Endothelial cell of hepatic sinusoid (primary cell): Measurements from ENCODE around the gene GTSE1.

Experiments
- in situ Hi-C: cut with HindIII; loops from 2 replicates; pipeline ENCODE4 v1.10.0; 2017; ENCODE audit warnings: low sequenced_read_pairs

GTSE1 gene

DNA sequence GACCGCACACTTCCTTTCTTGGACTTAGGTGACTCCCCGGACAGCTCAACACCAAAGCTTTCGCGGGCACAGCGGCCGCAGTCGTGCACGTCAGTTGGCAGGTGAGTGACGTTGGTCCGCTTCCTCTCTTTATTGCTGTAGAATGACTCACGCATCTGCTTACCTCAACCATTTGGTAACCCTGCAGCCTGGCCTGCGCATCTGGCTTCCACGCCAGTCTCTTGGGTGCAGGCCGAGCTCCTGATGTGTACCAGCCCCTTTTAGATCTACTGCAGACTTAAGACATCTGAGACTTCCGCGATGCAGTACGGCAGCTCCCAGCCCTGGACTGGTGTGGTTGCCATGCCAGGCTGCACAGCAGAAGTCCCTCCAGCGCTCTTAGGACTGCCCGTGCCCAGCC lies 26.5 kb downstream of the GTSE1 start:
- in situ Hi-C loops, result no loop called here

DNA sequence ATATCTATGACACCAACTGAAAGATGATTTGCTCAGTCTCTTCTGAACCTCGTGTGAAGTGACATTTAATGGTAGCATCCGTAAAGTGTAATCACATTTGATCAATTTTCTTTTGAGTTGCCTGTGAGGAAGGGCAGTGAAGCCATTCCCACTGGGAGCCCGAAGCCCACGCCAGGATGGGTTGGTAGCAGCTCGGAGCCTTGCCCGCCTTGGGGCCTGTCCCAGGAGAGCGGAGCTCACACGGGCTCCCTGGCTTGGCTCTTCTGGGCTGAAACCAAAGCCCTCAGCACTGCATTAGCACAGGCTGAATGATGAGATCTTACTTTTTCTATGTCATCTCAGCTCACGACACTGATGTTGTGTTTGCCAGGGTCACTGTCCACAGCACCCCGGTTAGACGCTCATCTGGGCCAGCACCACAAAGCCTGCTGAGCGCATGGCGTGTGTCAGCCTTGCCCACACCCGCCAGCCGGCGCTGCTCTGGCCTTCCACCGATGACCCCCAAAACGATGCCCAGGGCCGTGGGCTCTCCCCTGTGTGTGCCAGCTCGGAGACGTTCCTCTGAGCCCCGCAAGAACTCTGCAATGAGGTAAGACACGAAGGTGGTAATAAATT lies 29.5 kb downstream of the GTSE1 start:
- in situ Hi-C loops, result no loop called here

DNA sequence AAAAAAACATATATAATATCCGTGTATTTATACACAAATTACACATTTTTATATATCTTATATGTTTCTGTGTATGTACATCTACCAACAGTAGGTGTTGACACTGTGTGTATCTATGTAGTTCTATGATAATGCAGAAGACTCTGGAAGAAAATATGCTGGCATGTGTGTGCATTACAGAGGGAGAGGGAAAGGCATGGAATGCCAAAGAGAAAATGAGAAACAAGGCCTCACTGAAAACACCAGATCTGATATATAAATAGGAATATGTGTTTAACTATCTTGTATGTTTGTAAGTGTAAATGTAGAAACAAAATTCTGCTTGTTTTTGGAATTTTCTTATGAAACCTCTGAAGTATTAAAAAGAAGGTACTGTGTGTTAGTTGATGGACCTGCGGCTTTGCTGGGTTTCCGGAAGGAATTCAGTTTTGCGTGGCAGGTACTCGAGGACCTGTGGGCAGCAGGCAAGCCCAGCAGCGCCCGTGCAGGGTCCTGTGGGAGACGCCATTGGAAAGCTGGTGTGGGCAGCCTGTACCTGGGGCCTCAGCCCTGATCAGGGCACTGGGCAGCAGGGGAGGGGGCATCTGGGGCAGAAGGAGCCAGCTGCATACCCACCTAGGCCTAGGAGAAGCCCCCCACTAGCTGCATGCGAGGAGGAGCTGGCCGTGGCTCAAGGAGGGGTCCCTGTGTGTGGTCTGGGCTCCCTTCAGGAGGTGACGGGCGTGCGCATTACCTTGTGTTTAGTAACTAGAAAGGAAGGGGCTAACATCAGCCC lies 31.2 kb downstream of the GTSE1 start:
- in situ Hi-C loops, result no loop called here

DNA sequence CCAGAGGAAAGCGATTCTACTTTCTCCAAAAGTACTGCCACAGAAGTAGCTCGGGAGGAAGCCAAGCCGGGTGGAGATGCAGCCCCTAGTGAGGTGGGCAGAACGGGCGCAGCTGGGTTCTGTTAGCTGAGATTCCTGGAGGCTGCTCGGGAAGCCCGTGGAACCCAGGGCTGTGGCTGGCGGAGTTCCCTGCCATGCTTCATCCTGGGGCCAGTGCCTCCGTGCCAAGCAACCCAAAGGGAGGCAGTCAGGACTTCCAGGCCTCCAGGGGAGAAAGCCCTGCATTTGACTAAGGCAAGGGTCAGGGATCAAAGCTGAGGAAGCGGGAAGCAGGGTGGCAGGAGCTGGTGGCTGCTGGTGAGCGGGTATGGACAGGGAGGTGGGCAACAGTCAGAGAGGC lies 32.1 kb downstream of the GTSE1 start:
- in situ Hi-C loops, result no loop called here

DNA sequence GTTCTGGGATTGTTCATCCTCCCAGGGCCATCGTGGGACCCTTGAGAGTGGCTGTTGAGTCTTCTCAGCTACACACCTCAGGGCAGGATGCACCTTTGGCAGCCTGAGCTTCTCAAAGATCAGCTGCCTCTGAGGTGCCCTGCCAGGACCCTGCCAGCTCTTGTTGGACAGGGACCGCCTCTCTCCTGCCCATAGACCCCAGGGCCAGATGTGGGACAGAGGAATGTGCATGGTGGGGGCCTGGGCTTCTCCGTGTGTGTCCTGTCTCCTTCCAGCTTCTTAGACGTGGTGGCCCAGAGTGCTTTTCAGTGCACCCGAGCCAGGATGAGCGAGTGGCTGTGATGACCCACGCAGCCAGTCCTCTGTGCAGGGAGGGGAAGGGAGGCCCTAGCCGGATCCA lies 32.9 kb downstream of the GTSE1 start:
- in situ Hi-C loops, result loop anchor here (5.0 to 10.0 kb wide), 6 partner anchors 72 to 305 kb away; no protein-coding TSS in a partner anchor

DNA sequence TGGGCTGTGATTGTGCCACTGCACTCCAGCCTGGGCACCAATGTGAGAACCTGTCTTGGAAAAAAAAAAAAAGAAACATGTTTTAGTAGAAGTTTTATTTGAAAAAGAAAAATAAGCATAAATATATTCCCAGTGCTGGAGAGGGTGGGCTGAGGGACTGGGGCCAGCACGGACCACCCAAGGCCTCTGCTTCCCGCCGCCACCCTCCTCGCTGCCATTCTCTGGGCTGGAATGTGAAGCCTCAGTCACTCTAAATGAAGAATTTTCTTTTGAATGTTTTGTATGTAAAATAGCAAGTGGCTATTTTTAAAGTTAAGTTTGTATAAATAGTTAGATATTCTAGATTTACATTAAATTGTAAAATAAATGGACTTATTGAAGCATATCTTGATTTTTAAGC lies 33.8 kb downstream of the GTSE1 start:
- in situ Hi-C loops, result loop anchor here (5.0 to 10.0 kb wide), 6 partner anchors 73 to 306 kb away; no protein-coding TSS in a partner anchor

DNA sequence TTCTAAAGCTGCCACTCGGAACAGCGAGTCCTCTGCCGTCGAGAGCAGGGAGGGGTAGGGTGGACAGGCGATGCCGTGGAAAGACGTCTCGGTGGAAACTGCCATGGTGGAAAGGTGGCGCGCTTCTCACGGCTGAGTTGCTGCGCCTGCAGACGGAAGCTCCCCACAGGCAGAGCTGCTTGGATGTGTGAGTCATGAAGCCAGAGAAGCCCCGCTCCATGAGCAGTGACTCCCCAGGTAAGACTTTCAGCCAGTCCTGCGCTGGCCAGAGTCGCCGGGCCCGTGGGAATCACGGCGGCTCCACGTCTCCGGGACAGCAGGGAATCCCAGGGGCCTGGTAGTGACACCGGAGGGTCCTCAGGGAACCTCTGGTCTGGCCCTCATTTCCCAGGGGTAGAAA lies 34.8 kb downstream of the GTSE1 start:
- in situ Hi-C loops, result loop anchor here (5.0 to 10.0 kb wide), 6 partner anchors 74 to 307 kb away; no protein-coding TSS in a partner anchor

DNA sequence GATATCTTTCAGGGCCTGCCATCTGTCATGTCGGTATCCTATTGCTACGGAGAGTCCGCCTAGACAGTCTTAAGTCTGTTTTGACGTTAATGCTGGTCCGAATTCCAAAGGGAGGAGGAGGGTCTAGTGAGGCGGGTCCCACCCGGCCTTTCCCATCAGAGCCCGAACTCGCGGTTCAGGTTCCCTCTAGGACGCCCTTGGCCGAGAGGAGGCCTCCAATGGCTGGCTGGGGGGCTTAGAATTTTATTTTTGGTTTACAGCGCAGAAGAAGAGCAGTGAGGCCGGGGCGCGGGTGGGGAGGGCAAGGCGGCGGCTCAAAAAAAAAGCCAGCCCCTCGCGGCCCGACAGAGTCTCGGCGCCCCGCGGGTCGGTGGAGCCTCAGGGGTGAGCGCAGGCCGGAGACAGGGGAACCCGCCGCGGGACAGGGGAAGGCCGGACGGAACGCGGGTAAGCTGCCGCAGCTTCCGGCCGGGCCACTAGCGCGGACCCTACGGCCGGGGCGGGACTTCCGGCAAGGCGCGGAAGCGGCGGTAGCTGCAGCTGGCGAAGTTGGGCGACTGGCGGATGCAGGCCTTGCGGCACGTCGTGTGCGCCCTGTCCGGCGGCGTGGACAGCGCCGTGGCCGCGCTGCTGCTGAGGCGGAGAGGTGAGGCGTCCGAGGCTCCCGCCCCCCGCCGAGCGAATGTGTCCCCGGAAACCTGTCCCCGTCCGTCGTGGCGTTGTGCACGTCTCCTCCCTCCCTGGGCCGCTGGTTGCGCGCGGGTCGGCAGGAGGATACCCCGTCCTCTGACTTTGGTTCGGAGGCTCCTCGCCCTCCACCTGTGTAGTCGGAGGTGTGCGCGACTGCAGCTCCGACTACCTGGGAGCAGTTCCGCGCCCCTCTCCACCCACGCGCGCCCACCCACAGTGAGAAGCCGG lies 38.8 kb downstream of the GTSE1 start, which contains the start of gene TRMU:
TSS of gene TRMU (plus strand) at position 514 of the 918 bp plus-strand sequence. CDS start at position 565, 51 bp downstream.
- in situ Hi-C loops, result loop anchor here (10.0 kb wide), 4 partner anchors 109 to 311 kb away; no protein-coding TSS in a partner anchor

DNA sequence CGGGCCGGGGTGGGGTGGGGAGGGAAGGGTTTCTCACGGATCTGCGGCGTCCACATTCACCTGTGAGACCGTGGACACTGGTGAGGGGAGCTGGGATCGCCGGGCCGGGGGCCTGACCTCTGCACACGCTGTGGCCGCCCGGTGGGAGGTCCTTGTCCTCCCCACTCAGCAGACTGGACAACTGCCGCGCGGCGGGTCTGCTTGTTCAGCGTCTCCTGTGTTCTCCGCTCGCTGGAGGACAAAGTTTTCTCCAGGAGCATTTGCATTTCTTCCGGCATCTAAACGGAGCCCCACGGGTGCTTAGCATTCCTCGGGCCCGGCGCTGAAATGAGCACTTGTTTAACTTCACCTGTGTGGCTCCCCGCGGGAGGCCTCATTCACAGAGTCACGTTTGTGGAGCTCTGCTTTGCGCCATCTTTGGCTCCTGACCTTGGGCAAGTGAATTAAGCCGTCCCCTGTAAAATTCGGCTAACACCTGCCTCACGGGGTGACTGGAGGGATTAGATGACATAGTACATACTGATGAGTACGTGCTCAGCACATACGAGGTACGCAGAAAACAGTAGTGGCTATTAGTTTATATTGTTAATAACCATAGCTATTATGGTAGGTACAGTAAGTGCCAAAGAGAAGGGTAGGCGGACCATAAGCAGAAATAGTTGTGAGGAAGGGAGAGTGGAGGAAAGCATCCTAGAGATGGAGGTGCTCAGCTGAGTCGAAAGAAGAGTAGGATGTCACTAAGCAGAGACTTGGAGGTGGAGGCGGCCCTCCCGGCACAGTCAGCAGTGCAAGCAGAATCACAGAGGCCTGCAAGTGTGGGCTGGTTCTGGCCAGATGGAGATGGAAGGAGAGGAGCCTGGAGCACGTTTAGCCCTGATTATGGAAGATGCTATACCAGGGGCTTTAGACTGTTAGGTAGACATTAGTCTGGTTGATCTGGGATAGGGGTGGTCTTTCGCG lies 39.7 kb downstream of the GTSE1 start:
- in situ Hi-C loops, result loop anchor here (10.0 kb wide), 4 partner anchors 108 to 312 kb away; no protein-coding TSS in a partner anchor

DNA sequence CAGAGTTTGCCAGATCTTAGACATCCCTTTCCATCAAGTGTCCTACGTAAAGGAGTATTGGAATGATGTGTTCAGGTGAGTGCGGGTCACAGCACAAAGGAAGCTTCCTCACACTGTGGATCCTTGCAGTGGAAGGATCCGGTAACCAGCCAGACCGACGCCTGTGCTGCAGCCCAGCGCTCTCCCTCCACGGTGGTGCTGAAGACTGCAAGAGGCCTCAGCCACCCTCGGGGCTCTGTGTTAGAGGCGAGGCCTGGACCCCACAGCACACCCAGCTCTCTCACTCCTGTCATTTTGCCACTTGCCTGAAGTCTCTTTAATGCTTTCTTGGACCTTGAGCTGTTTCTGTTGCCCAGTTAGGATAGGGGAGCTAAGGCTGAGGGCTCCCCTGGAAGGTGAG lies 41.2 kb downstream of the GTSE1 start:
- in situ Hi-C loops, result loop anchor here (10.0 kb wide), 4 partner anchors 107 to 313 kb away; no protein-coding TSS in a partner anchor

DNA sequence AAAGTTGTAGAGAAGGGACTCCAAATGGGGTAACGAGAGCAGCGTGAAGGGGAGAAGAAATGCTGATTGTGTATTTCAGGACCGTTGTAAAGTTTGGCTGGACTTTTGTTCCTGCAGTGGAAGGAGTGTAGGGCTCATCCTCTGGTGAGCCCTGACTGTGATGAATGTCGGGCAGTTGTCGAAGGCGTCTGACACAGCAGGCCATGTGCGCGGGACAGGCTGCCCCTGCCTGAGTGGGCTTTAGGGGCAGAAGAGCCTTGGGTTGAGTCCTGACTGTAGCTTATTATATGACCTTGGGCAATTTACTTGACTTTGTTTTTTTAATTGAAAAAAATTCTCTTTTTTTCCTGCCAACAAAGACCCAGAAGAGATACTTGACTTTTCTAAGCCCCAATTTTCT lies 42.0 kb downstream of the GTSE1 start:
- in situ Hi-C loops, result loop anchor here (10.0 kb wide), 4 partner anchors 106 to 314 kb away; no protein-coding TSS in a partner anchor

DNA sequence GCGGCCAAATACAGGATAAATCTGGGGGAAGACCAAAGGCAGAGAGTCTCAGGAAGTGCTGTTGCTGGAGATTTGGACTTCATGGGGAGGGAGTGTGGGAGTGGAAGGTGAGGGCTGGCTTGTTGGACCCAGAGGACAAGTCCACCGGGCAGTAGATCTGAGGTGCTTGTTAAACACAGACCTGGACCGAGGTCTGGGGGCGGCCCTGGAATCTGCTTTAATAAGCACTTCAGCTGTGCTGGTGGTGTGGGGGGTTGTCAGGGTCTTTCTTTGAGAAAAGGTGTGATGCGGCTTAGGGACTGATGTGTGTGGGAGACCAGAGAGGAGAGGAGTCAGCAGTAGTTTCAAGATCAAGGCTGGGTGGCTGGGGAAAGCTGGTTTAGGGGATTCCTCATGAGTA lies 43.3 kb downstream of the GTSE1 start:
- in situ Hi-C loops, result loop anchor here (10.0 kb wide), 4 partner anchors 105 to 315 kb away; no protein-coding TSS in a partner anchor

DNA sequence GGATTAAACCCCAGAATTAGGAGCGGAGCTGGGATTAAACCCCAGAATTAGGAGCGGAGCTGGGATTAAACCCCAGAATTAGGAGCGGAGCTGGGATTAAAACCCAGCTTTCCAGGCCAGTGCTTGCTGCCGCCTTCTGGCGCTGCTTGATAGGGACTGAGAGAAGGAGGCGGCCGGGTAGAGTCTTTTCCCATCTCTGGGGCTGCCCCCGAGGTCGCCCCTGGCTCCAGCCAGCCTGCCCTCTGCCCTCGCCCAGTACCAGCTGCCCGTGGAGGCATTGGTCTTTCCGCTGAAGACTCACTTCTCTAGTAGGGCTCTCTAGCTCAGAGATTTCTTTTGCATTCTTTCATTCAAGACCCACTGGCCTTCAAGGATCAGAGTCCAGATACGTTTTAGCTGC lies 44.0 kb downstream of the GTSE1 start:
- in situ Hi-C loops, result no loop called here

DNA sequence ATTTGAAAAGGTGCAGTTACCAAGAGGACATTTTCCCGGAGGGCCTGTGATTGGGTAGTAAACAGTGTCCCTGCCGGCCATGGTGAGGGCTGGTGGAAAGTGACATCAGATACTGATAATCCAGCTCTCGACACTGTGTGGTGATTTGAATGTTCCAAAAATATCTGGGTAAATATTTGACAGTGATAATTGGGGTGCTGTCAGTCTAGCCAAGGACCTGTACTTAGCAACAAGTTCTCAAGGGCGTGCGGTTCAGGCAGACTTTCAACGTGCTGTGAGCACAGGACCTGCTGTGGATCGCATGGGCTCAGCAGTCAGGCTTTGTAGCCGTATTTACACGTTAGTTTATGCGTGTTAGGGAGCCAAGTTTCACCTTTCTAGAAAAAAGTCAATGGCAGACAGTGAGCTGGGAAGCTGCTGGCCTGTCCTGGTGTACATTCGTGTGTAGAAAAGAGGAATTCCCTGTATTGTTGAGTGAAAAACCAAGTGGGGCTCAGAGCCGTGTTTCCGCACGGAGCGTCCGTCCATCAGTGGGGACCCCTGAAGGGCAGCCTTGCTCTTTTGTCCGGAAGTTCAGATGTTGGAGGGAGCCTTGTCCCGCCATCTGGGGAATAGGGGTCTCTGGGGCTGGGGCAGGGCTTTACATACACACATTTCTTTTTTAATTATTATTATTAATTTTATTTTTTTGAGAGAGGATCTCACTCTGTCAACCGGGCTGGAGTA lies 50.2 kb downstream of the GTSE1 start:
- in situ Hi-C loops, result no loop called here

DNA sequence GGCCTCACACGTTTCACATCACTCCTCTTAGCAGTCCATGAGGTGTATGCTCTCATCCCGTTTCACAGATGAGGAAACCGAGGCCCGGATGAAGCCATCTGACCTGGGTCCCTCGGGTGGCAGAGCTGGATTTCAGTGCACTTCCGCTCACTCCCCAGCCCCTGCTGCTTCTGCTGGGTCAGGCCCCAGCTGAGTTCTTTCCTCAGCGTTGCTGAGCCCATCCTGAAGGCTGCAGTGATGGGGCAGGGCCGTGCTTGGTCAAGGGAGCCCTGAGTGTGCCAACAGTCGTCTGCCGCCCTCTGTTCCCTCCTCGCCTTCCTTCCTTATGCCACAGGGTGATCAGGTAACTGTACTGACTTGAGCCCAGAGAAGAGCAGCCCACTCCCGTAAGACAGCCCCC lies 51.0 kb downstream of the GTSE1 start:
- in situ Hi-C loops, result no loop called here

DNA sequence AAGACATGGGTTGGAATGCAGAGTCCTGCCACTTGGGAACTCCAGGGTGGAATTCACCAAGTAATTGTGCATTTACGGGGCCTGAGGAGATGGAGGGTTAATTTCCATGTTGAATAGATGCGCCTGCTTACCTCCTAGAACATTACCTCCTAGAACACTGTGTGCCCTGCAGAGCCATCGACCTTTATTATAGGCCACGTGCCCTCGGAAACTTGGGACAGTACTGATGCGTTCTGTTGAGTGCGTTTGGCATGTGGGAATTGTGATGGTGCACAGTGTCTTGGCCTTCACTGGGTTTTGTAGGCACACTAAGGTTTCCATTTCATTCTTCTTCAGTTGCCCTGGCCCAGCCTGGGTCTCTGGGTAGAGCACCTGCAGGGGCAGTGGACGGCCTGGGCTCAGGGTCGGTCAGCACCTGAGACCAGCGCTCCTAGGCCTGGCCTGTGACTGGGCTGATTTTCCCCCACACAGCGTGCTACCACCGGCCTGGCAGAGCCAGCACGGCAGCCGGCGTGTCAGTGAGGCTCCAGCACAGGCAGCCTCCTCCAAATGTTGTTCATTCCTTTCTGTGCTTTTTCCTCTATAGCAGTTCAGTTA lies 51.5 kb downstream of the GTSE1 start:
- in situ Hi-C loops, result no loop called here

DNA sequence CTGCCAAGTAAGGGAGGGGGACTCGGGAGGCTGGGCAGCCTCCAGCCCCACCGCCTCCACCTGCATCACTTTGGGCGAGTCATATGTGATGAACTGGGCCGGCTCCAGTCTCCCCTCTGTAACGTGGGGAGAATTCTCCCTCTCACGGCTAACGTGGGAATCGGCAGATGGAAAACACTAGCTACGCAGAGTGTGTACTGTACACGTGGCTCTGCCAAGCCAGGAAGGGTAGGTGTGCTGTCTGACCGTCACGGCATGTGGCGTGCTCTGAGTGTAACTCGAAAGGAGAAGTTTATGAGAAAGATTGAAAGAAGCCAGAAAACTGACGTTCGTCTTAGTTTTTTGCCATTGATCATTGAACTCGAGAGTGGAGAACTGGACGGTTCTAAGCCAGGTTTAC lies 52.6 kb downstream of the GTSE1 start:
- in situ Hi-C loops, result no loop called here

DNA sequence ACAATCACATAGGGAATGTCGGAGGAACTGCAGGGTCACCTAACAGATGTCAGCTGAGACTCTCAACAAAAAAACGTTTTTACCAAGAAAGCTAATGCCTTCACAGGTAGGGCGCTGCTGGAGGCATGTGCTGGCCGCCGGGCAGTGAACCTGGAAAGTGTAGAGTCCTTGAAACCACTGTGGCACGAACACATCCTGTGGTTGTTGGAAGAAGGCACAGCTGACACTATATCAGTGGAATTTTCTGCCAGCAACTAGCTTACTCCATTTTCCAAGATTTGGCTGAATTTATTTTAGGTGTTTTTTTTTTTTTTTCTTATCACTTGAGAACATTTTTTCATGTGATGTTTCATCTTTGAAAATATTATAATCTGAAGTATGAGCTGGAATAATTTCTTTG lies 53.0 kb downstream of the GTSE1 start:
- in situ Hi-C loops, result no loop called here

DNA sequence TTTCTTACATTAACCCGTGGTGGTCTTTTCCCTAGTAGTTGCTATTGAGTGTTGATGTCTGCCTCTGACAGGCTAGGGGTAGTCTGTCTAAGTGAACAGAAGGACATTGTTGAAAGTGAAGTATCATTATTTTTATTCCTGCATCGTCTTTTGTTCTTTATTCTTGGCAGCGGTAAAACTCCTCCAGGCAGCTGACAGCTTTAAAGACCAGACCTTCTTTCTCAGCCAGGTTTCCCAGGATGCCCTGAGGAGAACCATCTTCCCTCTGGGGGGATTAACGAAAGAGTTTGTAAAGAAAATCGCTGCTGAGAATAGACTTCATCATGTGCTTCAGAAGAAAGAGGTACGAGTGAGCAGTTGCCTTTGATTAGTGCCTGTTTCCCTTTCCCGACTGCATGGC lies 53.5 kb downstream of the GTSE1 start:
- in situ Hi-C loops, result no loop called here
